Mononuclear cell (primary cell): ENCODE measurements around the gene PTGFRN. TPM values are rescaled to one million over a fixed set of nuclear protein-coding genes. Genes with fewer than 3 reads are reported as not detected.
"Not testable (repeated sequence)": the region's sequence is repeated elsewhere in the genome, so short reads cannot be mapped to it uniquely, and the experiment has no call there.

Experiments
- H3K27me3 ChIP-seq: 2 replicates; pipeline ENCODE4 v1.6.0; 2011; ENCODE audit warnings: low read length, control low read depth; ENCODE audit not compliant: insufficient read depth
- H3K4me1 ChIP-seq: 2 replicates; pipeline ENCODE4 v1.5.1; 2011; ENCODE audit warnings: mild to moderate bottlenecking, low read length, control low read depth; ENCODE audit not compliant: insufficient read depth
- H3K4me3 ChIP-seq: 2 replicates; pipeline ENCODE4 v1.5.1; 2011; ENCODE audit warnings: mild to moderate bottlenecking, low read length, moderate library complexity
- H3K9me3 ChIP-seq: 2 replicates; pipeline ENCODE4 v1.5.1; 2011; ENCODE audit warnings: low read depth, mild to moderate bottlenecking, control low read depth, low read length
- total RNA-seq: library from RNA; depleted of rRNA; stranded (reverse); fragments of >200 nt; gene quantifications from one replicate; pipeline ENCODE4 v1.2.3, GENCODE V29; 2012

Gene PTGFRN
- 0.73 TPM for total RNA-seq

DNA sequence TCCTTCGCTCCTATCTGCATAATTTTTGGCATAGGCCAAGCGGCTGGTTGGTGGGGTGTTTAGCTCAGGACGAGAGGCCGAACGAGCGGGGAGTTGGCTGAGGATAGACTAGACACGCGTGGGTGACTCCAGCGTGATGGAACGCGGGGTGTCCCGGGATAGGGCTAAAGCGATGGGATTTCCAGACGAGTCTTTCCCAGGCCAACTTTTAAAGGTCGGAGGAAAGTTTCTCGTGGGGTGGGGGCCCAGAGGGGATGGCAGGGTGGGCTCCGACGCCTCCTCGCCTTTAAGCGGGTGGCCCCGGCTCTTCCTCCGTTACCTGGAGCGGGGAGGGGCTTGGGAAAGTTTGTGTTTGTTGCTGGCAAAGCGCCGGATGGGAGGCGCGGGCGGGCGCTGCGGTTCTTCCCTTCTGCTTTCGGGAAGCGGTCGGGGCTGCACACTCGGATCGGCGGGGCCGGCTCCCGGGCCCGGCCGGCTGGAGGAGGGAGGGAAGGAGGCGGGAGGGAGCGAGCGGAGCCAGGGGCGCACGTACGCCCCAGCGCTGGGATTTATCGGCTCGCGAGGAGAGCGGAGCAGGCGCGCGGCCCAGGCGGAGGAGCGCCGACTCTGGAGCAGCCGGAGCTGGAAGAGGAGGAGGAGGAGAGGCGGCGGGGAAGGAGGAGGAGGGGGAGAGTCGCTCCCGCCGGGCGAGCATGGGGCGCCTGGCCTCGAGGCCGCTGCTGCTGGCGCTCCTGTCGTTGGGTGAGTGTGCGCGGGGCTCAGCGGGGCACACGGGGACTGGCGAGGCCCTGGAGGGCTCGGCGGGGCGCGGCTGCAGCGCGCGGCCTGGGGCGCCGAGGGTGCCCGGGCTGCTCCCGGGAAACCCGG is at the start of gene PTGFRN:
Gene PTGFRN, plus strand, starts transcription at position 405 of the 867 bp plus-strand sequence. Its CDS starts 288 bp downstream, at position 693.
- no peaks in the 10 kb centered on the region for H3K9me3 ChIP-seq
- peaks cover 8% of the 10 kb centered on the region for H3K4me1 ChIP-seq
- peak within 1 kb of the TSS; percentile 33 for H3K4me3 ChIP-seq
- peaks cover 35% of the 10 kb centered on the region for H3K27me3 ChIP-seq

DNA sequence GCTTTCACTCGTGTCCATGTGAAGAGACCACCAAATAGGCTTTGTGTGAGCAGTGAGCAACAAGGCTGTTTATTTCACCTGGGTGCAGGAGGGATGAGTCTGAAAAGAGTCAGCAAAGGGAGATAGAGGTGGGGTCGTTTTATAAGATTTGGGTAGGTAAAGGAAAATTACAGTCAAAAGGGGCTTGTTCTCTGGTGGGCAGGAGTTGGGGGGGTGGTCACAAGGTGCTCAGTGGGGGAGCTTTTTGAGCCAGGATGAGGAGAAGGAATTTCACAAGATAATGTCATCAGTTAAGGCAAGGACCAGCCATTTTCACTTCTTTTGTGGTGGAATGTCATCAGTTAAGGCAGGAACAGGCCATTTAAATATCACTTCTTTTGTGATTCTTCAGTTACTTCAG is 49.5 kb upstream of the PTGFRN start:
- not testable (repeated sequence) for H3K27me3 ChIP-seq, H3K4me3 ChIP-seq, H3K4me1 ChIP-seq, H3K9me3 ChIP-seq

DNA sequence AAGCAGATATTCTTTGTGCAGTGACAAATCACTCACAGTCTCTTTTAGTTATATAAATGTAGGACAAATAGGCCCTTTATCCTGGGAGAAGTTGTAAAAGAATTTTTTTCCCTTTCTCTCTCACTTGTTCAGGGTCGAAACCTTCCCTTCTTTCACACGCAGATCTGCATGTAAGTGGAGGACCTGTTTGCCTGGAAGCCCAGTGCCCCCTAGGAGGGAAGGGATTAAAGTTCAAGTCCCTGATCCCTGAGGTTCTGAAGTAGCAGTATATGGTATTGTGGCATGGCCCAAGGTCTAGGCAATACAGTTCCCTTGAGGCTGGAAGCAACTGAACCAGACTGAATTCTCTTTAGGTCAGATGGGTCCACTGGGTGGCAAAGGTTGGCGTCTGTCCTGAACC is 48.6 kb upstream of the PTGFRN start:
- no peaks in the 10 kb centered on the region for H3K27me3 ChIP-seq
- H3K9me3 ChIP-seq, result no peaks in the 10 kb centered on the region
- H3K4me1 ChIP-seq, result no peaks in the 10 kb centered on the region
- no peak overlapping the region for H3K4me3 ChIP-seq

DNA sequence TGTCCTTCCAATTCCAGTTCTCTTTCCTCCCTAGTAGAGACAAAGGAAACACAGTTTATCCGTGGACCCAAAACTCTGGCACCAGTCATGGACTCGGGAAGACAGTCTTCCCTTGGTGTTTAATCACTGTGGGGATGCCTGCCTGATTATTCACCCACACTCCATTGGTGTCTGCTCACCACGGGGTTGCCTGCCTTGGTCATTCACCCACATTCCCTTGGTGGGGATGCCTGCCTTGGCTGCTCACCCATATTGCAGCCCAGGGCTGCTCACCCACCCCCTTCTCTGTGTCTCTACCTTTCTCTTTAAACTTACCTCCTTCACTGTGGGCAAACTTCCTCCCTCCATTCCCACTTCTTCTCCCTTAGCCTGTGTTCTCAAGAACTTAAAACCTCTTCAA is 46.7 kb upstream of the PTGFRN start:
- not testable (repeated sequence) for H3K27me3 ChIP-seq, H3K4me1 ChIP-seq, H3K9me3 ChIP-seq, H3K4me3 ChIP-seq

DNA sequence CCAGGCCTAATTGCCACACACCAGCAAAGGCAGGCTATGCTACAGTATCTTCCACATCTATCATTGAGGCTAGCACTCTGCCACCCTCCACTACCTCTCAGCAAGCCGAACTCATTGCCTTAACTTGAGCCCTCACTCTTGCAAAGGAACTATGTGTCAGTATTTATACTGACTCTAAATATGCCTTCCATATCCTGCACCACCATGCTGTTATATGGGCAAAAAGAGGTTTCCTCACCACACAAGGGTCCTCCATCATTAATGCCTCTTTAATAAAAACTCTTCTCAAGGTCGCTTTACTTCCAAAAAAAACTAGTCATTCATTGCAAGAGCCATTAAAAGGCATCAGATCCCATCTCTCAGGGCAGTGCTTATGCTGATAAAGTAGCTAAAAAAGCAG is 43.2 kb upstream of the PTGFRN start:
- H3K4me3 ChIP-seq, H3K27me3 ChIP-seq, H3K9me3 ChIP-seq, H3K4me1 ChIP-seq: not testable (repeated sequence)

DNA sequence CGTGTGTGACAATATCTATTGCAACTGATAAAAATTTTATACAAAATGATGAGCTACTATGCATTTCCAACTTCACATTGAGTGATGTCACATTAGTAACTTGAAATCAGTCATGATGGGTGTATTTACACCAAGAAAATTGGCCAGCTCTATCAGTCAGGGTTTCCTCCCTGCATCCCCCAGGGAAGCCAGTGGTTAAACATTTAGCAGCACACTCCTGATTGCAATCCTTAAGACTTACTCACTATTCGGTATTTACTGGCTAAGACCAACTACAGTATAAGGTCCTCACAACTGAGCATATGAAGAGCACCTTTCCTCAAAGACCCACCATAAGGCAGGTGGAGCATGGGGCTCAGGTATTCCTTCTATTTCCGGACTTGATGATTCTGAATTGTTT is 41.3 kb upstream of the PTGFRN start:
- Histone ChIP-seq H3K4me3 (no peak overlapping the region), H3K27me3 (no peaks in the 10 kb centered on the region), H3K9me3 (no peaks in the 10 kb centered on the region), H3K4me1 (no peaks in the 10 kb centered on the region)

DNA sequence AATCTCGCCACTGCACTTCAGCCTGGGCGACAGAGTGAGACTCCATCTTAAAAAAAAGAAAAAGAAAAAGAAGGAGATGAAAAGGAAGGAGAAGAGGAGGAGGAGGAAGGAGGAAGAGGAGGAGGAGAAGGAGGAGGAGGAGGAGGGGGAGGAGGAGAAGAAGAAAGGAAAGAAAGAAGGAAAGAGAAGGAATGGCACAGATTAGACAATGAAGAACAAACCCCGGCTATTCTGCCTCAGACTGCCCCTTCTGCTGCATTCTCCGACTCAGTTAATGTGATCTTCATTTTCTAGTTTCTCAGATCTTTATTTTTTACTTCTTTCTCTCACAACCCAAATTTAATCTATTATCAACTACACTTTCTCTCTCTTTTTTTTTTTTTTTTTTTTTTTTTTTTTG is 40.1 kb upstream of the PTGFRN start:
- Histone ChIP-seq H3K27me3 (peaks cover 2% of the 10 kb centered on the region), H3K9me3 (no peaks in the 10 kb centered on the region), H3K4me3 (no peak overlapping the region), H3K4me1 (no peaks in the 10 kb centered on the region)

DNA sequence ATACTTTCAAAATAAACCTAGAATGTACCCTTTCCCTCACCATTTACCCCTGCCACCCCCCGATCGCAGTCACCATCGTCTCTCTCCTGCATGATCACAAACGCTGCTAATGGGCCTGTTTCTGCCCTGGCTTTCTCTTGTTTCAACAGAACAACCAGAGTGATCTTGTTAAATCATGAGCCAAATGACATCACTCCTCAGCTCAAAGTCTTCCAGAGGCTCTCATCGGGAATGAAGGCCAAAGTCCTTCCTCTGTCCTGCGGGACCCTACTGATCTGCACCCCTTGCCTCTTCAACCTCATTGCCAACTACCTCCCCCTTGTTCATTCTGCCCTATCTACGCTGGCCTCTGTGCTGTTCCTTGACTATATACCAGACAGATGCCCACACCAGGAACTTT is 39.4 kb upstream of the PTGFRN start:
- H3K4me1 ChIP-seq, result no peaks in the 10 kb centered on the region
- H3K4me3 ChIP-seq, result no peak overlapping the region
- H3K9me3 ChIP-seq, result no peaks in the 10 kb centered on the region
- H3K27me3 ChIP-seq, result peaks cover 2% of the 10 kb centered on the region

DNA sequence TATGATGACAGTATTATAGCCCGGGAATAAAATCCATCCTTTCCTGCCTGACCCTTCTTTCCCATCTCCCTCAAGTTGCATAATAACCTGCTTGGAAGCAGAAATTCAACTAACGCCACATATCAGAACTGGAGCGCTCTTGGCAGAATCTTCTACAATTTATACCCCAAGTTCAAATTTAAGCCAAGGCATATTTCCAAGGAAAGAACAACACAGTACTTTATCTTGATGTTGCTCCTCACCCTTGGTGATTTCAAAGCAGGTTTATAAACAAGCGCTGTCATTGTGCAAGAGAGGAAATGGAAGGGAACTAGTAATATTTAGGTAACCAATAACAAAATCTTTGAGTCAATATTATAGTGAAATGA is 38.0 kb upstream of the PTGFRN start:
- no peaks in the 10 kb centered on the region for H3K9me3 ChIP-seq
- H3K27me3 ChIP-seq, result peaks cover 2% of the 10 kb centered on the region
- H3K4me3 ChIP-seq, result no peak overlapping the region
- no peaks in the 10 kb centered on the region for H3K4me1 ChIP-seq

DNA sequence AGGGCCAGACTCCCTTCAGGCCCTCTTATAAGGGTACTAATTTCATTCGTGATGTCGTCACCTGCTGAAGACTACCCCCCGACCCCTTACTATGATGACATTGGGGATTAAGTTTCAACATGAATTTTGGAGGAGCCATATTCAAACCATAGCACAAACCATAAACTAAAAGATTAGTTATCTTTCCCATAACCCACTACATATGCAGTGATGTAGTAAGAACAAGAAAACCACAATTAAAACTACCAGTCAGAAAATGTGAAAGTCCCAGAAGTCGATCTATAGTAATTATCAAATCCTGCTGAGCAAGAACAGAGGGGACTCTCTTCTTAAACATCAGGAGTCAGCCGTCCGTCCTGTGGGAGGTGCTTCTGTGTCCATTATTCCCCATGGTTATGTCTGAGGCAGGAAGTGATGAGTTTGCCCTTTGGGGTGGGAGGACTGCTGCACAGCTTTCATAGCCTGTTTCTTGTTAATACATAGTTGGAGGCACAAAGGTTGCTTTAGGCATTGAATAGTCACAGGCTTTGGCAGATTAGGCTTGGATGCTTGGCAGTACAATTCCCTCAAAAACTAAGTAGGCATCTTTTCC is 35.9 kb upstream of the PTGFRN start:
- Histone ChIP-seq H3K4me1 (peaks cover 17% of the 10 kb centered on the region), H3K27me3 (peaks cover 7% of the 10 kb centered on the region), H3K4me3 (no peak overlapping the region), H3K9me3 (no peaks in the 10 kb centered on the region)

DNA sequence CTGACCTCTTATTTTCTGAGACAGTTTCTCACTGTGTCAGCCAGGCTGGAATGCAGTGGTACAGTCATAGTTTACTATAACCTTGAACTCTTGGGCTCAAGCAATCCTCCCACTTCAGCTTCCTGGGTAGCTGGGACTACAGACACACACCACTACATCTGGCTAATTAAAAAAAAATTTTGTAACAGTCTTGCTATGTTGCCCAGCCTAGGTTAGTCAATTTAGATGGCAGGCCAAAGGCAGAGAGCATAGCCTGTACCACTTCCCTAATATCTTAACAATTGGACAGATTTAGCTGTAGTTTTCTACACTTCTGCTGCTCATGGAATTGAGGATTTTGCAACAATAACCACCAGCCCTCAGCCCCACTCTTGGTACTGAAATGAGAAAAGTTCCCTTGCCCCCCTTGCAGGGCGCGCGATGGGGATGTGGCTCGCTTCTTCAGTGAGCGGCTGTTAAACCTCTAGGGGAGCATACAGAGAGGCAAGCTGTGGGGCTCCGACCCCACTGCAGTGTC is 34.9 kb upstream of the PTGFRN start:
- H3K9me3 ChIP-seq, result no peaks in the 10 kb centered on the region
- H3K4me3 ChIP-seq, result no peak overlapping the region
- peaks cover 7% of the 10 kb centered on the region for H3K27me3 ChIP-seq
- peaks cover 25% of the 10 kb centered on the region for H3K4me1 ChIP-seq

DNA sequence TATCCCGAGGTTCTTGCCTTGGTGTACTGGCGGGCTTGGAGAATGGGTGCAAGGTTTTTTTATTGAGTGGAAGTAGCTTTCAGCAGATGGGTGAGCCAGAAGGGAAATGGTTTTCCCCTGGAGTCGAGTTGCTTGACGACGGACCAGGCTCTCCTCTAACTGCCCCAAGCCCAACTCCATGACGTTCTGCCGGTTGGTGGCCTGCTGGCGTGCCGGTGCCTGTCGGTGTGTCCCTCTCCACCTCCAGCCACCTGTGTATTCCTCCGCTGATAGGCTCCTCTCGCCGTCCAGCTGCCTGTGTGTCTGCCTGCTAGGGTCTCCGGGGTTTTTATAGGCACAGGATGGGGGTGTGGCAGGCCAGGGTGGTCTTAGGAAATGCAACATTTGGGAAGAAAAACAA is 34.3 kb upstream of the PTGFRN start:
- H3K4me1 ChIP-seq, result peaks cover 25% of the 10 kb centered on the region
- no peaks in the 10 kb centered on the region for H3K9me3 ChIP-seq
- H3K4me3 ChIP-seq, result no peak overlapping the region
- H3K27me3 ChIP-seq, result peaks cover 7% of the 10 kb centered on the region

DNA sequence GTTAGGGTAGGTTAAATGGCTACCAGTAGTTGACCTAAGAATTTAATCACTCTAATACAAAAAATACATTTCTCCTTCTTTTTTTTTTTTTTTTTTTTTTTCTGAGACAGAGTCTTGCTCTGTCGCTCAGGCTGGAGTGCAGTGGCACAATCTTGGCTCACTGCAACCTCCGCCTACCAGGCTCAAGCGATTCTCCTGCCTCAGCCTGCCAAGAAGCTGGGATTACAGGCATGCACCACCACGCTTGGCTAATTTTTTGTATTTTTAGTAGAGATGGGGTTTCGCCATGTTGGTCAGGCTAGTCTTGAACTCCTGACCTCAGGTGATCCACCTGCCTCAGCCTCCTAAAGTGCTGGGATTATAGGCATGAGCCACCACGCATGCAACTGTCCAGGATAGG is 33.8 kb upstream of the PTGFRN start:
- H3K4me1 ChIP-seq, result peaks cover 25% of the 10 kb centered on the region
- not testable (repeated sequence) for H3K9me3 ChIP-seq, H3K27me3 ChIP-seq, H3K4me3 ChIP-seq

DNA sequence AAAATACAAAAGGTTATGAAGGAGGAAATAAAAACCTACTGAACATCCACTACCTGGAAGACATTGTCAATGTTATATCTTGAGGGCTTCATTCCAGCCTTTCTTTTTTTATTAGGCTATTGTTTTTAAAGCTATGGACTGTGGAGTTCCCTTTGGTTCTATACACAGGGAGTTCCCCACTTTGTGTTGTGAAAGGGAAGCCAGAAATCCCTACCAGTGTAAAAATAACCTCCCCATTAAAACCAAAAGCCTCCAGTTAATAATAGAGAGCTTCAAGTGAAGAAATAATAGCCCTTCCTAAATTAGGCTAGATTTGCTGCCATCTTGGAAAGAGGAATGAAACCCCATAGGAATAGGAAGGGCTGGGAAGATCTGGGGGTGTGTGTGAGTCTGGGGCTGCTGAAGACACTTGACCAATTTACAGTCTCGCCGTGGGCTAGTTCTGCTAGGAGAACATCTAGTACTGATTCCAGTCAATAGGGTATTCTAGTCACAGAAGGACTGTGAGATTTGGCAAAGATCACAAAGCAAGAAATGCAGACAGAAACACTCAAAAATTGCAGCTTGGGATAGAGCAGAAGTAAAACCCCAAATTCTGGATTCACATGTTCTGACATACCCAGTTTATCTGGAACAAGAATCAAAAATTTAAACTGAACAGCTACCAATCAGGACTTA is 32.4 kb upstream of the PTGFRN start:
- no peaks in the 10 kb centered on the region for H3K9me3 ChIP-seq
- peaks cover 25% of the 10 kb centered on the region for H3K4me1 ChIP-seq
- H3K4me3 ChIP-seq, result no peak overlapping the region
- peaks cover 7% of the 10 kb centered on the region for H3K27me3 ChIP-seq

DNA sequence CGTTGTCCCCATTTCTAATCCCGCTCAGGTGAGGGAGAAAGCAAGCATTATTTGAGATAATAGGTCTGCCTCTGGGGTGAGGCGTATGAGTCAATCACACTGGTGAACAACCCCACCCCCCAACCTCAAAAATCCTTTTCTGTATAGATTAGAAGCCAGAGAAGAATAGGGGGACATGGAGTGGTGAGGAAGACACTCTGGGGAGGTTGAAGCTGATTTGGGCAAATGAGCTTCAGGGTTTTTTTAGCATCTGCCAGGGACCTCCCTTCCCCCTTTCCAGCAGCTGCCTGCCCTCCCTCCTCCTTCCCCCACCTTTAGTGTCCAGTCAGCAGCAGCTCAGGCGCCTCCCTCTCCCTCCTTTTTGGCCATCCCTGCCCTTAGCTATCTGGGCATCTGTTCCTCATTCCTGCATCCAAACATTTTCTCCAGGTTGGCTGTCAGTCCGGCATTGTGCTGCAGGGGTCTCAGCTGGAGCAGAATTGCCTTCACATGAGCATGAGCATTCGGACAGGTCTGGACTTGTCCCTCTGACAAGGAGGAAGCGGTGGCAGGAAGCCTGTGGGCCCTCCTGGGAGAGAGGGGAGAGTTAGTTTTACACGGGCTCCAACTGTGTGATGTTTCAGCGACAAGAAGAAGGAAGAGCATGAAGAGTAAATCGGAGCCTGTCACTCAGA is 30.8 kb upstream of the PTGFRN start:
- H3K4me1 ChIP-seq, result peaks cover 25% of the 10 kb centered on the region
- H3K4me3 ChIP-seq, result no peak overlapping the region
- no peaks in the 10 kb centered on the region for H3K9me3 ChIP-seq
- peaks cover 5% of the 10 kb centered on the region for H3K27me3 ChIP-seq
